NCI-H226 (cell line): ENCODE results near the gene TNFRSF13B.

Experiments used
- DNase-seq: peaks from one replicate; pipeline ENCODE4 v3.0.0-alpha.2; 2015

Gene TNFRSF13B

DNA sequence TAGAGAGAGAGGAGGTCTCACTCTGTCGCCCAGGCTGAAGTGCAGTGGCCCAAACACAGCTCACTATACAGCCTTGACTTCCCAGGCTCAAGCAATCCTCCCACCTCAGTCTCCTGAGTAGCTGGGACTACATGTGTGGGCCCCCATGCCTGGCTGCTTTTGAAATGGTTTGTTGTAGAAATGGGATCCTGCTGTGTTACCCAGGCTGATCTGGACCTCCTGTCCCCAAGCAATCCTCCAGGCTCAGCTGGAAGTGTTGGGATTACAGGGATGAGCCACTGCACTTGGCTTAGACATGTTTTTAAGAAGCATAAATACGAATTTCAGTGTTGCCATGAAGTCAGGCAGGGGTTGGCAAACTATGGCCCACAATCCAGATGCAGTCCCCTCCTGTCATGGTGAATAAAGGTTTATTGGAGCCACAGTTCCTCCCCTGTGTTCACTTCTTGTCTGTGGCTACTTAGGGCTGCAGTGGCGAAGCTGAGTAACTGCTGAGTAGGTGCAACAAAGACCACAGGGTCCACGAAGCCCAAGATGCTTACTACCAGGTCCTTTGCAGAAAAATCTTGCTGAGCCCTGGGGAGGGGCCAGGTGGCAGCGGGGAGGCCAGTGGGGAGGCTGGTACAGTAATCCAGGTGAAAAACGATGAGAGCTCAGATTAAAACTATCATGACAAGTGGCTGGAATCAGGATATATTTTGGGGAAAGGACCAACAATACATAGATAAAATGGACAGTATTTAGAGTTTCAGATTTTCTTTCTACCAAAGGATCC is 35.2 kb downstream of the TNFRSF13B start:
- no peak for DNase-seq

DNA sequence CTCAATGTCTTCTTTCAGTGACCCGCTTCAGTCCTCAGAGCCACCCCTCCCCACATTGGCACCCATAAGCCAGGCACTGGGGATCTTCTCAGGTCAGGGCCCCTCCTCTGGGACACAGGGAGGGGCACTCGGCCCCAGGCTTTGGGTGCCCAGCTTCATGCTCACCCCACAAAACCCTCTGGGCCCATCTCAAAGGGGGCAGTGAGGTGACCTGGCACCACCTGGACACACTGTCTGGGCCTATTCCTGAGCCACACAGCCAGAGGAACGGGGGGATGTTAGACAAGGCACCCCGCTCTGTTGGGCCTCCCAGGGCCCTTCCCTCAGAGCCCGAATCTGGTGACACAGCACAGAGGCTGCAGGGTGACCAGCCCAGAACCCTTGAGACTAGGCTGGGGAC is 36.1 kb downstream of the TNFRSF13B start:
- no peak for DNase-seq

DNA sequence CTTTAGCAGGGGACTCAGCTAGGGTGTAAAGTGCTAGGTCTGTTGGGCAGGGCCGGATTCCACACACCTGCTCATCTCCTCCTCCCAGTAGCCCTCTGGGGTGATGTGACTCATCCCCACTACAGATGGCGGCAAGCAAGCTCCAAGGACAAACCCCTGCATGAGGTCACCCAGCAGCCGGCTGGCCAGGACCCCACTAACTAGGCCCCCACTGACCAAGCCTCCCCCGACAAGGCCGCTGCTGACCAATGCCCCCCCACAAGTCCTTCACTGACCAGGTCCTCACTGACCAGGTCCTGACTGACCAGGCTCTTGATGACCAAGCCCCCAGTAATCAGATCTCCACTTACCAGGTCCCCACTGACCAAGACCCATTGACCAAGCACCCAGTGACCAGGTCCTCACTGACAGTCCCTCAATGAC is 36.7 kb downstream of the TNFRSF13B start:
- DNase-seq, result no peak

DNA sequence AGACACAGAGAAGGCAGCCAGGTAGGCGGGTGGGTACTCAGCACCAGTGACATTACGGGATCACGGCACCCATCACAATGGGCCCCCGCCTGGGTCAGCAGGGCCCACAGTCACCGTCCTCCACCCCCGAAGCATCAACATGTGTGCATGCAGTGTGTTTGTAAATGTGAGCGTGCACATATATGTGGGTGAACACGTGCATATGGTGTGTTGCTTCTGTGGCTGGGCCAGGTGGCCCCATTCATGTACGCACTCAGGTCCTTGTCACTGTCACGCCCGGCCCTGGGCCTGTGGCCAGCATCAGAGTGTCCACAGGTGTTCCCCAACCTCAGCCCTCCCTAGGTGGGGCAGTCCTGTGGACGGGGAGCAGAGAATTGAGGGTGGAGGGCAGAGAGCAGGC is 37.1 kb downstream of the TNFRSF13B start:
- DNase-seq, result no peak

DNA sequence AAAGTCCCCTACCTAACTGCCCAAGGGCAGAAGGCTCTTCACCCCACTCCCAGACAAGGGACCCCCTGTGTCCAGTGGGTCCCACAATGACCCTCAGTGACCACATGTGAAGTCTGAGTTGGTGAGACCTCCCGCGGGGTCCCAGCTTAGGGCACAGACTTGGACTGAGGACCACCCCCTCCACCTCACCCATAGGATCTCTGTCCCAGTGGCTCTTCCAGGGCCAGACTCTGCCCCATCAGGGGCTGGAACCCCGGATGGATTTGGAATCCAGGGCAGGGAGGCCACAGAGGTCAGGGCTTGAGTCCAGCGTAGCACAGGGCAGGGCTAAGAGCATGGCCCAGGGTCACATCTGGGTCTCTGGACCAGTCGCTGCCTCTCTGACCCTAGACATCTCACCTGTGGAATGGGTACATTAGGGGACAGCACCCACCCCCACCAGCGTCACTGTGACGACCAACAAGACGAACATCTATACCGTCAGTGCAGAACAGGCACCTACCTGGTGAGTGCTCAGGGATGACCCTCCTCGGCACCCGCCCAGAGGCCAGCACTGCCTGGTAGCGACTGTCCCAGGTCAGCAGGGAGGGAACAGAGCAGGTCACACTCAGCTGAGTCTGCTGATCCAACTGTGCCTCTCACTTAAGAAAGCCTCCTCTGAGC is 37.7 kb downstream of the TNFRSF13B start:
- DNase-seq, result no peak

DNA sequence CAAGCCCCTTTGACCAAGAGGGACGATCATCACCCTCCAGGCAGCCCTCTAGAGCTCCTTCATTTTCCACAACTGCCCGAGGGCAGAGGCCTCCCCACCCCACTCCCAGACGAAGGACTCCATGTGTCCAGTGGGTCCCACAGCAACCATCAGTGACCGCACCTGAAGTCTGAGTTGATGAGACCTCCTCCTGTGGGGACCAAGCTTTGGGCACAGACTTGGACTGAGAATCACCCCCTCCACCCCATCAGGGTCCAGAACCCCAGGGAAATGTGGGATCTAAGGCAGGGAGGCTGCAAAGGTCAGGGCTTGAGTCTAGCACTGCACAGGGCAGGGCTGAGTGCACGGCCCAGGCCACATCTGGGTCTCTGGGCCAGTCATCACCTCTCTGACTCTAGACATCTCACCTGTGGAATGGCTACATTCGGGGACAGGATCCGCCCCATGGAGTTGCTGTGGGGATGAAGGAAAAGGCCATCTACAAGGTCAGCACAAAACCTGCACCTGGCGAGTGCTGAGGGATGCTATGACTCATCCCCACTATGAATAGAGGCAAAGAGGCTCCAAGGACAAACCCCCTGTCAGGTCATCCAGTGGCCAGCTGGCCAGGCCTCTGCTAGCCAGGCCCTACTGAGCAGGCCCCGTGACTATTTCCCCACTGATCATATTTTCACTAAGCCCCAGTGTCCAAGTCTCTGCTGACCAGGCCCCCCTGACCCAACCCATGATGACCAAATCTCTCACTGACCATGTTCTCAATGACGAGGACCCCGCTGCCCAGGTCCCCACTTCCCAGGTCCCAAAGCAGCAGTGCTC is 38.4 kb downstream of the TNFRSF13B start:
- DNase-seq, result no peak

DNA sequence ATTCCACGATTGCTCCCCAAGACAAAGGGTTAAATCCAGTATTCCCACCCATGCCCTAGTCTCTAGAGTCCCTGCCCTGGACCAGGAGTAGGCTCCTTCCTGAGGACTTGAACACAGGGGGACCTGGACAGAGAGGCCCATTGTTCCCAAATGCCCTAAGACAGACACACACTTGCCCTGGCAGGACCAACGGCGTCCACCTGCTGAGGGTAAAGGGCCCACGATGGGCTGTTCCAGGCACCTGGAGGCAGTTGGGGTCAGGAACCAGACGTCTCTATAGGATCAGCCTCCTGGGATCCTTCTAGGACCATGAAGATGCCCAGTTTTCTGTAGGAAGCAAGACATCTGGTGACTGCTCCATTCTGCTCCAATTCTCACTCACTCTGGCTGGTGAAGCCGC is 39.3 kb downstream of the TNFRSF13B start:
- no peak for DNase-seq

DNA sequence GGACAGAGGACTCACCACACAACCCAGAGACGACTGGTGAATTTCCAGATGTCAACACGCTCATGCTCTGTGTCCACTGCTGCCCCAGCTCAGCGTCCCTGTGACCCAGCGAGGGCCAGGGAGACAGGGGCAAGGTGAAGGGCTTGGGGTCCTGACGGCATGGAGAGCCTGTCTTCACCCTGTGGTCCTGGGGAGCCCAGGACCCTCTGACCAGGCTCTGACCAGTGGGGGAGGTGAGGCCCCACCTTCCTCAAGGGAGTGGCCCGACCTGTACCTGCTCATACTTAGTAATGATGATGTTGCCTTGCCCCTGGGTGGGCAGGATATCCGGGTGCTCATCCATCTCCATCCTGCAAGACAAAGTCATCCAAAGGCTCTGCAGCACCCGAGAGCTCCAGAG is 39.8 kb downstream of the TNFRSF13B start:
- no peak for DNase-seq

DNA sequence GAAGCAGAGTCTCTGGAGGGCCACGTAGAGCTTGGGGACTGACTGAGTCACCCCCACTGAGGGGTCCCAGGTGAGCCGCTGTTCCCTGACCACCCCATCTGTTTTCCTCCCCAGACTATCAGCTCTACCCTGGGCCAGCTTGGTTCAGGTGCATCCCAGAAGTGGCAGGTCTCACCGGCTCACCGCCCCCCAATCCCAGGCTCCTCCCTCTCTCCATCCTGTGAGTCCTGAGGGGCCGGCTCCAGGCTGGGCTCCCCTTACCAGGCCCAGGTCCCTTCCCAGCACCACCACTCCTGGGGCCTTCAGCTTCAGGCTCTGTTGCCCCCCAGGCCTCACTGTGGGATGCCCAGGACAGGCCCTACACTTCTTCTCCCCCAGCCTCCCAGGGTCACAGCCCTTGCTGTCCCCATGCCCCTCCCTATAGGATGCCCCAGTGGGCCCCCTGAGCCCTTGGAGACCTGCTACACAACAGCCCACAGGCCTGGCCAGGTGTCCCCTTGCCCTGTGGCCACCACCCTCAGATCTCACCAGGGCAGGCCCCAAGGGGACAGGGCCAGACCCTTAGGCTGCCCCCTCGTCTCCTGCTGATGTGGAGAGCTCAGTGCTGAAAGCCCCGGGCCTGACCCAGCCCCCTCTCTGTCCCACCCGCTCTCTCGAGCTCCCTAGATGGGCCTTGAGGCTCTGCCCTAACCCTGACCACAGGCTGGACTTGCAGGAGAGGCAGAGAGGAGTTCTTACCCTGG is 40.4 kb downstream of the TNFRSF13B start:
- DNase-seq, result no peak

DNA sequence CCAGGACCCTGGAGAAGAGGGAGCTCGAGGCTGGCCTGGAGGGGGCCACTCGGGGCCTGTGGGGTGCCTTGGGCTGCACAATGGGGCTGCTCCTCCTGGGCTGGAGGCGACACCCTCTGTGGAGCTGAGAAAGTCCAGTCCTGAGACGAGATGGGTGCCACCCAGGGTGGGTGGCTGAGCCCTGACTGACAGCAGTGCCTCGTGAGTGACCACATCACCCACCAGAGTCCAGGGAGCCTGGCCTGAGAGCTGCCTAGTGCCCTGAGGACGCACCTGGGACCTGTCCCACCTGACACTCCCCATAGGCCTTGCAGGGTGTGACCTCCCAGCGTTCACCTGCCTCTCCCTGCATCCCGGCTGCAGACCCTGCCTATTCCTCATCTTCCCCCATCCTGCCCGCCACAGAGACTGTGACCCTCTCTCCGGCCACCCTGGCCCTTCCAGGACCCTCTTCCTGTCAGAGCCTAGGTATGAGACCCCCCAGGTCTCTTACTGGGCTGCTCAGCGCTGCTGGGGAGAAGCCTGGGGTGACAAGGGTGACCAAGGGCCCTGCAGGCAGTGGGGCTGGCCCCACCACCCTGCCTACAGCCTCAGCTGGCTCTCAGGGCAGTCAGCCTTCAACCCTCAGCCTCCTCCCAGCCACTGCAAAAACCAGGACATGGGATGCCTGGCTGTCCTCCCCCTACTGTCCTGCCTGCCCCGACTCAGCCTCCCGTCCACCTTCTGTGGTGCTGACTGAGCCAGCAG is 41.2 kb downstream of the TNFRSF13B start:
- no peak for DNase-seq

DNA sequence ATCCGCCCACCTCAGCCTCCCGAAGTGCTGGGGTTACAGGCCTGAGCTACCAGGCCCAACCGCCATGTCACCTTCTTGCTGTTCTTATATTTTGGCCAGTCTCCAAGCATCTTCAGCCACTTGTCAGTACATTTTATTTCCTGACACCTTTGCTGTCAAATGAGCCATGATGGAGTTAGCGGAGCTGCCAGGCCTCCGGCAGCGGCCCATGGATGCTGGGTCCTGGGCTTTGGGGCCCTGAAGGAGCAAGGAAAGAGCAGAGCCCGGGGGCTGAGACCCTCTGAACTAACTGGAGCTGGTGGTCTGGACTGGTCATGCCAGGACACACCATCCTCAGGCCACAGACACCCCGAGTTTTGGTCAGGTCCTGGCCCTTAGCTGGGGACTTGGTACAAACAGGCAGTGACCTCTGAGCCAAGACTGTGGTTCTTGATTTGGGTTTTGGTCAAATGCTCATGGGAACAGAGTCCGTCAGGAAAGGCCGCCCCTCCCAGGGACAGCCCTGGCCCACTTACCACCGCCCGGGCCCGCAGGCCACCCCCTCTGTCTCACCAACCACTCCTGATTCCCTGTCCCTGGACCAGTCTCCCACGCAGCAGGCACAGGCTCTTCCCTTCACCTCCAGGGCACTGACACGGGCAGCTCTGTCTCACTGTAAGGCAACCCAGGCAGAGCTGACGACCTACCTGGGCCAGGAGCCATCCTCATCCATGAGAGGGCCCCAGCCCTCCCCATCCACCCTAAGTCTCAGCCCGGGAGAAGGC is 42.0 kb downstream of the TNFRSF13B start:
- DNase-seq, result no peak

DNA sequence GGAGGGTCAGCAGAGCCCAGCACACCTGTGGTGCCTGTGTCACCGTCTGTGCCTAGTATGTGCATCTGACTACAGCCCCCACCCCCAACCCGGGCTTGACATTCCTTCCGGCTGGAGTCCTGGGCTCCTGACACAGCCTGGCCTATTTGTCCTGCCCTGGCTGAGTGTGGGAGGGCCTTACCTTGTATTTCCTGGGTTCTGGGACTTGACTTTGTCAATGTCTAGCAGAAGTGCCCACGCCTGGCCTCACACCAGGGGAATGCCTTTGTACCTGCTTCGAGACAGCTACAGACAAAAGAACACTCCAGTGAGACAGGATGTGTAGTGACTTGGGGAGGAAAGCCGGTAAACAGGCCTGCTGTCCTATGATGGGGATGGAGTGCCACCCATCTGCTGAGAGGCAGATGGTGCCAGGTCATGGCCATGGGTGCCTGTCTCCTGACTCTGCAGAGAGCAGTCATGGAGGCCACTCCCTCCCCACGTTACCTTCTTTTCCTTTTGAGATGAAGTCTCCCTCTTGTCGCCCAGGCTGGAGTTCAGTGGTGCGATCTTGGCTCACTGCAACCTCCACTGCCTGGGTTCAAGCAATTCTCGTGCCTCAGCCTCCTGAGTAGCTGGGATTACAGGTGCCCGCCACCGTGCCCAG is 42.8 kb downstream of the TNFRSF13B start:
- DNase-seq, result no peak

DNA sequence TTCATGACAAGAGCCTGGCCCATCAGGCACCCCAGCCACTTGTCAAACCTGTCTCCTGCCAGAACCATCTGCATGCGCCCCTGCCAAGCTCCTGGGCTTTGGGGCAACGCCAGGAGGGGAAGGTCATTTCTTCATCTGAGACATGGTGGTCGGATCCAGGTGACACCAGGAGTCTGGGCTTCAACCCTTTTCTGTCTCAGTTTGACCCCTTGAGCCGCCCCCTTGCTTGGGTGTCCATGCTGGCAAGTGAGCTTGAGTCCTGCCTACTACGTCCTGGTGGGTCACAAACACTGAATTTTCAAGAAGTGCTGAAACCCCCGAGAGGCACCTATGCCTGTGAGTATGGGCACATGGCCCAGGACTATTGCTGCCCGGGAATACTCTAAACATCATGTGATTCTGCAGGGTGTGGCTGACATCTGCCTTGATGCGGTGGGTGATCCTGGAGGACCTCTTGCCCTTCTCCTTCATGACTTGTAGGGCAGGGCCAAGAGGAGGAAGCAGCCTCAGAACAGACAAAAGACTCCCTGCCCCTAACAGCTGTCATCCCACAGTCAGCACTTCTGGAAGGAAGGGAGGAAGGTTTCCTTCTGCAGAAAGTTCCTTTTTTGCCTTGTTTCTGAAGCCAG is 43.4 kb downstream of the TNFRSF13B start:
- DNase-seq, result no peak

DNA sequence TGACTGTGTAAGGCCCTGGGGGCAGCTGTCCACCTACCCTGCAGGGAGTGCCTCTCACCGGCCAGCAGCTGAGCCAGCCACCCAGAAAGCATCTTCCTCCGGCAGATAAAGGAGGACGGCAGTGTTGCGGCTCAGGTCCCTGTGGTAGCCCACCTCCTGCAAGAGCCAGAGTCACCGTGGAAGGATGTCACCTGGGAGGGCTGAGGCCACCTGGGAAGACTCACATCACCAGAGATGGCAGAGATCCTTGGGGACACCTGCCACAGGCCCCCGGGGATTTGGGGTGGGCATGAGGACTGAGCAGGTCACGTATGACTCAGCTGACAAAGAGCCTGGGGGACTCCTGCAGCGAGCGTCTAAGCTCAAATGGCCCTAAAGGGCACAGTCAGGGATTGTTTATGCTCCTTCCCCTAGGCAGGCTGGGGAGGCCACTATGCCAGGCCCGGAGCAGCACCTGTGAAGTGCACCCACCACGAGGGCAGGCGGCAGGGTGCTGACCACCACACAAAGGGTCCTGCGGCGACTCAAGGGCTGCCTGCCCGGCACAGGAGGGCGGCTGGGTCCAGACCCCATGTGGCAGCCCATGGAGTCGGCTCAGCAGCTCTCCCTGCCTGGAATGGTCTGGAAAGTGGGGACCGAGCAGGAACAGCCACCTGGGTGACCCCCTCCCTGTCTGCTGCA is 44.1 kb downstream of the TNFRSF13B start:
- DNase-seq, result no peak

DNA sequence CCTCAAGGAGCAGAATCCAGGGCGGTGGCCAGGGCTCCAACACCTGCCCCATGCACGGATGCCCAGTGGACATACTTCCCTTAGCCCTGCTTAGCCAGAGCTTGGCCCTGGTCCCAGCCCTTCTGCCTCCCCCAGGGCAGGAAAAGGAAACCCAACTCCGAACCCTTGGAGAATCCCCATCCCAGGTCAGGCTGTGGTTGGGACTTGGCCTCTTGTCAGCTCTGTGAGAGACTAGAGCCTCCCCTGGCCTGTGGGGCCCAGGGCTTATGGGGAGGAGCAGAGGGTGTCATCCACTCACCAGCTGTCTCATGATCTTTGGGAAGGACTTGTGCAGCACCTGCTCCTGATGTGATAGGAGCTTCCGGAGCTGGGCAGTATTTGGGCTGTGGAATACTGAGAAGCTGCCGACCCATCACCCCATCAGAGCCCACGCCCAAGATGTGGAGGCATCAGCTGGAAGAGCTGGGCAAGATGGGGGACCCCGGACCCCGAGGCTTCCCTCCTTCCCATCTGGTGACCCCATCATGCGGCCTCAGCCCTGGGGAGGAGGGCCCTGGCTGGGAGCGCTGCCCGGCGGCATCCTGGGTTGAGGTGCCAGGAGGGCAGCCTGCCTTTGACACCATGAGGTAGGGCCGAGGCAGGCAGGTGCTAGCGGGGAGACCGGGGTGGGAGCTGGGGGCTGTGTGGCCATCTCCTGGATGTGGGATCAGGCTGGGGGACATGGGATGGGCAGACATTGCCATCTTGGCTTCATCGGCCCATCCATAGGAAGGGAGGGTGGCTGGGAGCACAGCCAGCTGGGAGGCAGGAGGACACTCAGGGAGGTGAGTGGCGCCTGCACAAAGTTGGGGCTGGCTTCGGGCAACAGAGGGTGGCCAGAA is 45.1 kb downstream of the TNFRSF13B start:
- DNase-seq, result peak; percentile 77

DNA sequence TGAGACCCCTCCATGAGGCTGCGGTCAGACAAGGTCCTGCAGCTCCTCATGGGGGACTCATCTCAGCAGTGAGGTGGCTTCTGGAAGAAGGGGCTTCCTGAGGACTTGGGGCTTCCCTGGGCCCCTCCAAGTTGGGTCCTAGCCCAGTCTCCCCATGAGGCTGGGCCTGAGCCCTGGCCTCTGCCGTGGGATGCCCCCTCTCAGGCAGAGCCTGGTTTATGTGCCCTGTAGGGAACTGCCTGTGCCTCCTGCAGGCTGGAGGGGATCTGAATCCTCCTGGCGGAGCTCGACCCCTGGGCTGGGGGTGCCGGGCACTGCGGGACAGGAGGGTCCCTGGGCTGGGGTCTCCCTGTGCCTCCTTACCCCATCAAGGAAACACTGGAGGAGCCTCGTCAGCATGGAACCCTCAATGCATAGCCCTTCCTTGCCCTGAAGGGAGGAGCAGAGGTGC is 45.8 kb downstream of the TNFRSF13B start:
- no peak for DNase-seq

DNA sequence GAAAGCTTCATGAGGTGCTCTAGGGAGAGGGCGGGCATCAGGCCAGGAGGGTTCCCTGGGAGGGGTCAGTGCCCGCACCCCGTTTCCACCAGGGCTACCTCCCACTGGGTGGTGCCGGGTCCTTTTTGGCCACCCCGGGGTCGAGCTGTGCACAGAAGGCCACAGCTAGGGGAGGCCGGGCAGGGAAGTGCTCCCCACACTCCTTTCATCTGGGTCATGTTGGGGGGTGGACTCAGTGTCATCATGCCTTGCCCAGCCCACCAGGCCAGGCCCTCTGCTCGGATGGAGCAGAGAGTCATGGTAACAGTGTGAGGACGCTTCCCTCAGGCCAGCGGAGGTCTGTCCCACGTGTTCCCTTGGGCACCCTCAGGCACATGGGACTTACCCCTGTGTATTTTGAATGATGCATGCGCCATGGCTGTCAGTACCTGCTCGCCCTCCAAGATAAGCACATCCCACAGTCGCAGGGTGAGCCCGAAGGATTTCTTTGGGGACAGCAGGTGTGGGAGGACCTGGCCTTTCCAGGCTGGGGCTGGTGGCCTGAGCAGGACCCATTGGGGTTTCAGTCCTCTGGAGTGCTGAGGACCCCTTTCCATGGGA is 46.4 kb downstream of the TNFRSF13B start:
- no peak for DNase-seq
